SK-N-SH treated with all-trans-retinoic acid at 6 μM for 48 hours (cell line): ENCODE measurements around the gene MYO3B.

ENCODE experiments used
- ATAC-seq: fragments of 200-7000 bp; cut with Tn5 transposase; 3 replicates; pipeline ENCODE4 v1.9.1; 2020; ENCODE audit warnings: mild to moderate bottlenecking, moderate library complexity
- ARNTL ChIP-seq: fragments of 450-650 bp; formaldehyde crosslinking; IDR thresholded peaks from 2 replicates; pipeline ENCODE4 v1.5.0; 2020; ENCODE audit warnings: low read depth, mild to moderate bottlenecking, moderate library complexity, borderline replicate concordance
- BACH2 ChIP-seq: fragments of 250-450 bp; sonication (Bioruptor Pico); IDR thresholded peaks from 2 replicates; pipeline ENCODE4 v1.9.0; 2021; ENCODE audit warnings: mild to moderate bottlenecking, borderline replicate concordance
- CREB5 ChIP-seq: fragments of 250-450 bp; sonication (Bioruptor Pico); IDR thresholded peaks from 2 replicates; pipeline ENCODE4 v1.5.1; 2020; ENCODE audit warnings: low read depth, mild to moderate bottlenecking, moderate library complexity
- CSDC2 ChIP-seq: fragments of 250-450 bp; sonication (Bioruptor Pico); IDR thresholded peaks from 2 replicates; pipeline ENCODE4 v1.5.0; 2020; ENCODE audit warnings: mild to moderate bottlenecking, moderate library complexity
- ESRRG ChIP-seq: fragments of 250-450 bp; sonication (Bioruptor Pico); IDR thresholded peaks from 2 replicates; pipeline ENCODE4 v1.6.1; 2021; ENCODE audit warnings: mild to moderate bottlenecking
- GLIS3 ChIP-seq: fragments of 250-450 bp; sonication (Bioruptor Pico); IDR thresholded peaks from 2 replicates; pipeline ENCODE4 v1.5.0; 2020; ENCODE audit warnings: mild to moderate bottlenecking, moderate library complexity
- OSR1 ChIP-seq: fragments of 250-450 bp; sonication (Bioruptor Pico); IDR thresholded peaks from 2 replicates; pipeline ENCODE4 v1.8.0; 2022; ENCODE audit warnings: moderate library complexity, mild to moderate bottlenecking, inconsistent platforms
- POU6F1 ChIP-seq: fragments of 250-450 bp; sonication (Bioruptor Pico); IDR thresholded peaks from 2 replicates; pipeline ENCODE4 v1.8.0; 2021; ENCODE audit warnings: low read depth, mild to moderate bottlenecking, moderate library complexity, borderline replicate concordance
- PPARA ChIP-seq: fragments of 250-450 bp; sonication (Bioruptor Pico); IDR thresholded peaks from 2 replicates; pipeline ENCODE4 v1.5.0; 2020; ENCODE audit warnings: mild to moderate bottlenecking, borderline replicate concordance
- RARB ChIP-seq: fragments of 250-450 bp; sonication (Bioruptor Pico); IDR thresholded peaks from 2 replicates; pipeline ENCODE4 v1.8.0; 2021; ENCODE audit warnings: mild to moderate bottlenecking, moderate library complexity
- SNAI2 ChIP-seq: fragments of 250-450 bp; sonication (Bioruptor Pico); IDR thresholded peaks from 2 replicates; pipeline ENCODE4 v1.5.0; 2020; ENCODE audit warnings: mild to moderate bottlenecking, moderate library complexity
- TCF4 ChIP-seq: fragments of 250-450 bp; sonication (Bioruptor Pico); IDR thresholded peaks from 2 replicates; pipeline ENCODE4 v1.8.0; 2021; ENCODE audit warnings: mild to moderate bottlenecking, moderate library complexity, borderline replicate concordance
- TOX ChIP-seq: fragments of 250-450 bp; sonication (Bioruptor Pico); IDR thresholded peaks from 2 replicates; pipeline ENCODE4 v1.8.0; 2021; ENCODE audit warnings: mild to moderate bottlenecking, moderate library complexity, borderline replicate concordance
- ZC3H10 ChIP-seq: fragments of 250-450 bp; sonication (Bioruptor Pico); IDR thresholded peaks from 2 replicates; pipeline ENCODE4 v1.5.1; 2021; ENCODE audit warnings: mild to moderate bottlenecking, moderate library complexity
- ZFP3 ChIP-seq: fragments of 250-450 bp; sonication (Bioruptor Pico); IDR thresholded peaks from 2 replicates; pipeline ENCODE4 v1.5.0; 2020; ENCODE audit warnings: mild to moderate bottlenecking, moderate library complexity
- ZFP30 ChIP-seq: fragments of 450-650 bp; formaldehyde crosslinking; IDR thresholded peaks from 2 replicates; pipeline ENCODE4 v1.5.0; 2022; ENCODE audit warnings: mild to moderate bottlenecking, moderate library complexity
- ZNF565 ChIP-seq: fragments of 450-650 bp; formaldehyde crosslinking; conservative IDR thresholded peaks from 2 replicates; pipeline ENCODE4 v1.5.0; 2020; ENCODE audit warnings: low read depth, mild to moderate bottlenecking, moderate library complexity
- ZNF70 ChIP-seq: fragments of 450-650 bp; formaldehyde crosslinking; IDR thresholded peaks from 2 replicates; pipeline ENCODE4 v1.5.0; 2020; ENCODE audit warnings: mild to moderate bottlenecking, moderate library complexity
- ZNF8 ChIP-seq: fragments of 450-650 bp; formaldehyde crosslinking; IDR thresholded peaks from 2 replicates; pipeline ENCODE4 v1.5.0; 2020; ENCODE audit warnings: mild to moderate bottlenecking, moderate library complexity
- TF ChIP-seq, protein P1 (sequence below): fragments of 250-450 bp; sonication (Bioruptor Pico); IDR thresholded peaks from 2 replicates; pipeline ENCODE4 v1.5.0; 2020; ENCODE audit warnings: mild to moderate bottlenecking, moderate library complexity
- TF ChIP-seq, protein P2 (sequence below): fragments of 250-450 bp; sonication (Bioruptor Pico); IDR thresholded peaks from 2 replicates; pipeline ENCODE4 v1.5.1; 2021; ENCODE audit warnings: mild to moderate bottlenecking, moderate library complexity
- TF ChIP-seq, protein P3 (sequence below): fragments of 250-450 bp; sonication (Bioruptor Pico); IDR thresholded peaks from 2 replicates; pipeline ENCODE4 v1.8.0; 2020; ENCODE audit warnings: mild to moderate bottlenecking, moderate library complexity, borderline replicate concordance

Gene MYO3B

GRCh38 chr2:170243898-170244297 lies 66.0 kb downstream of the MYO3B start:
- ATAC-seq, result no peak
- TF ChIP-seq ZNF565, result no peak
- no peak for TF ChIP-seq ESRRG (CRISPR knock-in tag)
- TF ChIP-seq ZC3H10 (CRISPR knock-in tag), result no peak
- TF ChIP-seq TOX (CRISPR knock-in tag), result no peak
- no peak for TF ChIP-seq OSR1 (CRISPR knock-in tag)
- TF ChIP-seq ZFP30 (CRISPR knock-in tag), result no peak
- TF ChIP-seq ZNF70 (CRISPR knock-in tag), result no peak
- TF ChIP-seq SNAI2 (CRISPR knock-in tag), result no peak
- TF ChIP-seq RARB (CRISPR knock-in tag), result no peak
- TF ChIP-seq POU6F1 (CRISPR knock-in tag), result no peak
- TF ChIP-seq CSDC2 (CRISPR knock-in tag), result no peak

- no peak for TF ChIP-seq ZC3H10 (CRISPR knock-in tag)
- TF ChIP-seq OSR1 (CRISPR knock-in tag), result no peak
- no peak for TF ChIP-seq POU6F1 (CRISPR knock-in tag)
- TF ChIP-seq CREB5 (CRISPR knock-in tag), result no peak
- TF ChIP-seq TCF4 (CRISPR knock-in tag), result no peak
- TF ChIP-seq SNAI2 (CRISPR knock-in tag), result no peak
- TF ChIP-seq PPARA, result no peak
- no peak for TF ChIP-seq ZFP3
- no peak for TF ChIP-seq CSDC2 (CRISPR knock-in tag)
- TF ChIP-seq BACH2, result no peak
- no peak for TF ChIP-seq GLIS3
- no peak for TF ChIP-seq ZNF565
- TF ChIP-seq ARNTL, result no peak
- TF ChIP-seq, protein P1, sequence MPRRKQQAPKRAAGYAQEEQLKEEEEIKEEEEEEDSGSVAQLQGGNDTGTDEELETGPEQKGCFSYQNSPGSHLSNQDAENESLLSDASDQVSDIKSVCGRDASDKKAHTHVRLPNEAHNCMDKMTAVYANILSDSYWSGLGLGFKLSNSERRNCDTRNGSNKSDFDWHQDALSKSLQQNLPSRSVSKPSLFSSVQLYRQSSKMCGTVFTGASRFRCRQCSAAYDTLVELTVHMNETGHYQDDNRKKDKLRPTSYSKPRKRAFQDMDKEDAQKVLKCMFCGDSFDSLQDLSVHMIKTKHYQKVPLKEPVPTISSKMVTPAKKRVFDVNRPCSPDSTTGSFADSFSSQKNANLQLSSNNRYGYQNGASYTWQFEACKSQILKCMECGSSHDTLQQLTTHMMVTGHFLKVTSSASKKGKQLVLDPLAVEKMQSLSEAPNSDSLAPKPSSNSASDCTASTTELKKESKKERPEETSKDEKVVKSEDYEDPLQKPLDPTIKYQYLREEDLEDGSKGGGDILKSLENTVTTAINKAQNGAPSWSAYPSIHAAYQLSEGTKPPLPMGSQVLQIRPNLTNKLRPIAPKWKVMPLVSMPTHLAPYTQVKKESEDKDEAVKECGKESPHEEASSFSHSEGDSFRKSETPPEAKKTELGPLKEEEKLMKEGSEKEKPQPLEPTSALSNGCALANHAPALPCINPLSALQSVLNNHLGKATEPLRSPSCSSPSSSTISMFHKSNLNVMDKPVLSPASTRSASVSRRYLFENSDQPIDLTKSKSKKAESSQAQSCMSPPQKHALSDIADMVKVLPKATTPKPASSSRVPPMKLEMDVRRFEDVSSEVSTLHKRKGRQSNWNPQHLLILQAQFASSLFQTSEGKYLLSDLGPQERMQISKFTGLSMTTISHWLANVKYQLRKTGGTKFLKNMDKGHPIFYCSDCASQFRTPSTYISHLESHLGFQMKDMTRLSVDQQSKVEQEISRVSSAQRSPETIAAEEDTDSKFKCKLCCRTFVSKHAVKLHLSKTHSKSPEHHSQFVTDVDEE (CRISPR knock-in tag), result no peak
- TF ChIP-seq ESRRG (CRISPR knock-in tag), result no peak
- TF ChIP-seq ZNF8 (CRISPR knock-in tag), result no peak
- no peak for ATAC-seq
Measured at GRCh38 chr2:170244555-170244954, 66.6 kb downstream of the MYO3B start.

DNA sequence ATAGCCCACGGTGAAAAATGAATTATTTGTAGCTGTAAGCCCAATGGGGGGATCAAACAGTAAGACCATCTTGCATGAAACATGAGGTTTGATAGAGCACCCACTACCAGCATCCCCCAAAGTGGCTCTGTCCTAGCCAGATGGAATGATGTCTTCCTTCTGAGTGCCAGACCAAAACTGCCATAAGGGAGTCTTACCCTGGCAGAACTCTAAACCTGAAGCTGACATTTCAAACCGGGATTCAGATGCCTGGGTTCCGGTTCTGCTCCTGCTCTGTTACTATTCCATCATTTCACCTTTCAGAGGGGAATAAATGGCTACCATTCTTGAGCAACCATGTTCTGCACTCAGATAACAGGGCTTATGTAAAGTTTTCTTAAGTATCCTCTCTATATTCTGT lies 67.4 kb downstream of the MYO3B start:
- ATAC-seq, result no peak
- TF ChIP-seq CREB5 (CRISPR knock-in tag), result no peak
- no peak for TF ChIP-seq ZNF565
- no peak for TF ChIP-seq ZNF8 (CRISPR knock-in tag)
- TF ChIP-seq ZC3H10 (CRISPR knock-in tag), result no peak

DNA sequence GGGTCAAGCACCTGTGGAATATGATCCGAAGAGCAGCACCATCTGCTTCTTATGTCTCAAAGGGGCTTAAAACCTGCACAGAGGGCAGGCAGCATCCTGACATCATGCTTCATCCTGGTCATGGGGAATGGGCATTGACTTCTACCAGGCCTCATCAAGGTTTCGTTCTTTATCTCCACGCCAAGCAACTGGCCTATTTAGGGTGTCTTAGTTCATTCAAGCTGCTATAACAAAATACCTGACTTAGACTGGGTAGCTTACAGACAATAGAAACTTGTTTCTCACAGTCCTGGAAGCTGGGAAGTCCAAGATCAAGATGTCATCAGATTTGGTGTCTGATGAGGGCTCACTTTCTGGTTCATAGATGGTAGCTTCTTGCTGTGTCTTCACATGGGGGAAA lies 69.4 kb downstream of the MYO3B start:
- no peak for ATAC-seq
- no peak for TF ChIP-seq CREB5 (CRISPR knock-in tag)
- TF ChIP-seq, protein P2, sequence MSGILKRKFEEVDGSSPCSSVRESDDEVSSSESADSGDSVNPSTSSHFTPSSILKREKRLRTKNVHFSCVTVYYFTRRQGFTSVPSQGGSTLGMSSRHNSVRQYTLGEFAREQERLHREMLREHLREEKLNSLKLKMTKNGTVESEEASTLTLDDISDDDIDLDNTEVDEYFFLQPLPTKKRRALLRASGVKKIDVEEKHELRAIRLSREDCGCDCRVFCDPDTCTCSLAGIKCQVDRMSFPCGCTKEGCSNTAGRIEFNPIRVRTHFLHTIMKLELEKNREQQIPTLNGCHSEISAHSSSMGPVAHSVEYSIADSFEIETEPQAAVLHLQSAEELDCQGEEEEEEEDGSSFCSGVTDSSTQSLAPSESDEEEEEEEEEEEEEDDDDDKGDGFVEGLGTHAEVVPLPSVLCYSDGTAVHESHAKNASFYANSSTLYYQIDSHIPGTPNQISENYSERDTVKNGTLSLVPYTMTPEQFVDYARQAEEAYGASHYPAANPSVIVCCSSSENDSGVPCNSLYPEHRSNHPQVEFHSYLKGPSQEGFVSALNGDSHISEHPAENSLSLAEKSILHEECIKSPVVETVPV (CRISPR knock-in tag), result no peak
- TF ChIP-seq, protein P3, sequence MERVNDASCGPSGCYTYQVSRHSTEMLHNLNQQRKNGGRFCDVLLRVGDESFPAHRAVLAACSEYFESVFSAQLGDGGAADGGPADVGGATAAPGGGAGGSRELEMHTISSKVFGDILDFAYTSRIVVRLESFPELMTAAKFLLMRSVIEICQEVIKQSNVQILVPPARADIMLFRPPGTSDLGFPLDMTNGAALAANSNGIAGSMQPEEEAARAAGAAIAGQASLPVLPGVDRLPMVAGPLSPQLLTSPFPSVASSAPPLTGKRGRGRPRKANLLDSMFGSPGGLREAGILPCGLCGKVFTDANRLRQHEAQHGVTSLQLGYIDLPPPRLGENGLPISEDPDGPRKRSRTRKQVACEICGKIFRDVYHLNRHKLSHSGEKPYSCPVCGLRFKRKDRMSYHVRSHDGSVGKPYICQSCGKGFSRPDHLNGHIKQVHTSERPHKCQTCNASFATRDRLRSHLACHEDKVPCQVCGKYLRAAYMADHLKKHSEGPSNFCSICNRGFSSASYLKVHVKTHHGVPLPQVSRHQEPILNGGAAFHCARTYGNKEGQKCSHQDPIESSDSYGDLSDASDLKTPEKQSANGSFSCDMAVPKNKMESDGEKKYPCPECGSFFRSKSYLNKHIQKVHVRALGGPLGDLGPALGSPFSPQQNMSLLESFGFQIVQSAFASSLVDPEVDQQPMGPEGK, result no peak
- TF ChIP-seq ESRRG (CRISPR knock-in tag), result no peak
- TF ChIP-seq GLIS3, result no peak
- TF ChIP-seq ZNF8 (CRISPR knock-in tag), result no peak
